Karpas-422 (cell line): ENCODE measurements around the gene SIL1. TPM values are rescaled to one million over a fixed set of nuclear protein-coding genes. Genes with fewer than 3 reads are reported as not detected.
"Not testable (repeated sequence)": the region's sequence is repeated elsewhere in the genome, so short reads cannot be mapped to it uniquely, and the experiment has no call there.

Experiments used
- DNase-seq: peaks from one replicate; pipeline ENCODE4 v3.0.0-alpha.2; 2015
- H2AFZ ChIP-seq: fragments of 200-600 bp; sonication (generic); 2 replicates; pipeline ENCODE4 v1.6.1; 2014; ENCODE audit warnings: antibody characterized with exemption, low read length, mixed read lengths
- H3K27ac ChIP-seq: fragments of 200-600 bp; sonication (generic); 2 replicates; pipeline ENCODE4 v1.5.1; 2014; ENCODE audit warnings: mild to moderate bottlenecking, low read length, moderate library complexity
- H3K27me3 ChIP-seq: fragments of 200-600 bp; sonication (generic); 2 replicates; pipeline ENCODE4 v1.6.1; 2014; ENCODE audit warnings: low read length, mixed read lengths
- H3K36me3 ChIP-seq: fragments of 200-600 bp; sonication (generic); 2 replicates; pipeline ENCODE4 v1.6.1; 2014; ENCODE audit warnings: low read length, mixed read lengths; ENCODE audit not compliant: insufficient read depth
- H3K4me1 ChIP-seq: fragments of 200-600 bp; sonication (generic); 2 replicates; pipeline ENCODE4 v1.6.1; 2014; ENCODE audit warnings: mild to moderate bottlenecking, low read length, mixed read lengths
- H3K4me2 ChIP-seq: fragments of 200-600 bp; sonication (generic); 2 replicates; pipeline ENCODE4 v1.6.1; 2014; ENCODE audit warnings: low read length, low read depth, mild to moderate bottlenecking; ENCODE audit not compliant: poor library complexity, severe bottlenecking
- H3K4me3 ChIP-seq: fragments of 200-600 bp; sonication (generic); 2 replicates; pipeline ENCODE4 v1.5.1; 2014; ENCODE audit warnings: mild to moderate bottlenecking, antibody characterized with exemption, low read length, mixed read lengths
- H3K79me2 ChIP-seq: fragments of 200-600 bp; sonication (generic); 2 replicates; pipeline ENCODE4 v1.6.1; 2014; ENCODE audit warnings: mild to moderate bottlenecking, low read length, mixed read lengths
- H3K9ac ChIP-seq: fragments of 200-600 bp; sonication (generic); 2 replicates; pipeline ENCODE4 v1.6.0; 2014; ENCODE audit warnings: low read length
- H3K9me2 ChIP-seq: fragments of 200-600 bp; sonication (generic), shearing (Covaris generic); replicated peaks from 2 replicates; pipeline ENCODE4 v1.6.0; 2014; ENCODE audit warnings: mild to moderate bottlenecking, low read length, moderate library complexity; ENCODE audit not compliant: insufficient read depth
- H3K9me3 ChIP-seq: fragments of 300-700, 200-600 bp; sonication (generic); 2 replicates; pipeline ENCODE4 v1.6.1; 2014; ENCODE audit warnings: low read length, mixed read lengths
- H4K20me1 ChIP-seq: fragments of 200-600 bp; sonication (generic); 2 replicates; pipeline ENCODE4 v1.6.1; 2014; ENCODE audit warnings: mild to moderate bottlenecking, antibody characterized with exemption, low read length, low read depth; ENCODE audit not compliant: insufficient read depth
- total RNA-seq: library from RNA; depleted of rRNA; stranded (reverse); fragments of >200 nt; shearing (Covaris generic); gene quantifications from 2 replicates; pipeline ENCODE4 v1.2.3, GENCODE V29; 2014; ENCODE audit warnings: low replicate concordance

Gene SIL1
- total RNA-seq, 1 experiment from 2014 or later, result 10.7 TPM

DNA sequence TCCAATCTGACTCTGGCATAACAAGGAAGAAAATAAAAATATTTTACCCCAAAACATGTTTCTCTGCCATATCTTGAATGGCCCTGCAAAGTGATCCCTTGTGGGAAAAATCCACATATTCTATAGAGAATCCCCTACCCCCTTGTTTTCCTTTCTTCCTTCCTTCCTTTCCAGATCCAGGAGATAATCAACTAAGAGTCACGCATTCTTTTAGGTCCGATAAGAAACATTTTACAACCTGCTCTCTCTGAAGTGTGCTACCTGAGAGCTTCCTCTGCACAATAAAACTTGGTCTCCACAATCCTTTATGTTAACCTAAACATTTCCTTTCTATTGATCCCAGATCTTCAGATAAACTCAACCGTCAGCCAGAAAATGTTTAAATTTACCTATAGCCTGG lies 33.3 kb downstream of the SIL1 start:
- not testable (repeated sequence) for H3K9ac ChIP-seq, H3K27me3 ChIP-seq, H3K36me3 ChIP-seq, H2AFZ ChIP-seq, H3K4me2 ChIP-seq, H3K4me1 ChIP-seq, H4K20me1 ChIP-seq, H3K27ac ChIP-seq, H3K9me2 ChIP-seq, DNase-seq, H3K79me2 ChIP-seq, H3K4me3 ChIP-seq, H3K9me3 ChIP-seq

- no peaks in the 10 kb centered on the region for H3K9me2 ChIP-seq
- H3K4me2 ChIP-seq, result no peak overlapping the region
- H3K27me3 ChIP-seq, result no peaks in the 10 kb centered on the region
- no peaks in the 10 kb centered on the region for H3K36me3 ChIP-seq
- no peak overlapping the region for H3K9ac ChIP-seq
- no peak for DNase-seq
- no peak overlapping the region for H3K4me3 ChIP-seq
- no peaks in the 10 kb centered on the region for H3K79me2 ChIP-seq
- H3K4me1 ChIP-seq, result peaks cover 10% of the 10 kb centered on the region
- H3K27ac ChIP-seq, result no peak overlapping the region
- no peak overlapping the region for H2AFZ ChIP-seq
- H3K9me3 ChIP-seq, result no peaks in the 10 kb centered on the region
- H4K20me1 ChIP-seq, result 0 out of 2 replicates have a peak, but pooled peaks cover 4% of the 10 kb centered on the region
Observed at GRCh38 chr5:139164020-139164419, 34.1 kb downstream of the SIL1 start.

GRCh38 chr5:139162448-139162847 lies 35.7 kb downstream of the SIL1 start:
- Histone ChIP-seq H3K9ac (no peak overlapping the region), H4K20me1 (0 out of 2 replicates have a peak, but pooled peaks cover 8% of the 10 kb centered on the region), H3K36me3 (no peaks in the 10 kb centered on the region), H3K9me3 (no peaks in the 10 kb centered on the region), H3K27ac (no peak overlapping the region), H3K4me2 (no peak overlapping the region), H3K9me2 (no peaks in the 10 kb centered on the region), H3K79me2 (no peaks in the 10 kb centered on the region), H3K4me3 (no peak overlapping the region), H3K4me1 (peaks cover 13% of the 10 kb centered on the region), H3K27me3 (no peaks in the 10 kb centered on the region), H2AFZ (no peak overlapping the region)
- DNase-seq, result peak; percentile 10

DNA sequence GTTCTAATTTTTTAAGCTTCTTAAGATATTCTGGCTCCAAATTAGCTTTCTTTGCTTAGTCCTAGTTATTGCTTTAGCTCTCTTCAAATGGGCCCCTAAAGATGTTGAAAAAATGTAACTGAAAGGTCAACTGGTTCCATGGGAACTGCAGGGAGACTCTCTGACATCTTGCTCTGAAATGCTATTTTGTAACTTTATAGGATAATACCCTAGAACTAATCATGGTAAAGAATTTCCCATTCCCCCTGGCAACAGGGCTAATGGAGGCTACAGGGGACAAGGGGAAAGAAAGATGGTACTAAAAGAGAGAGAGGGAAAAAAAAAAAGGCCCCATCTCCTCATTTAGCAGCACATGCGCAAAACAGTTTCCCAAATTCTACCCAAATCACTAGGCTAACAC lies 39.4 kb downstream of the SIL1 start:
- Histone ChIP-seq H3K4me3 (no peak overlapping the region), H2AFZ (no peak overlapping the region), H3K27me3 (no peaks in the 10 kb centered on the region), H3K4me1 (peaks cover 13% of the 10 kb centered on the region), H3K27ac (no peak overlapping the region), H3K9me2 (no peaks in the 10 kb centered on the region), H4K20me1 (peaks cover 18% of the 10 kb centered on the region; the same call in 1 of the 2 replicates), H3K9me3 (no peaks in the 10 kb centered on the region), H3K79me2 (no peaks in the 10 kb centered on the region), H3K36me3 (no peaks in the 10 kb centered on the region), H3K9ac (no peak overlapping the region), H3K4me2 (no peak overlapping the region)
- no peak for DNase-seq

DNA sequence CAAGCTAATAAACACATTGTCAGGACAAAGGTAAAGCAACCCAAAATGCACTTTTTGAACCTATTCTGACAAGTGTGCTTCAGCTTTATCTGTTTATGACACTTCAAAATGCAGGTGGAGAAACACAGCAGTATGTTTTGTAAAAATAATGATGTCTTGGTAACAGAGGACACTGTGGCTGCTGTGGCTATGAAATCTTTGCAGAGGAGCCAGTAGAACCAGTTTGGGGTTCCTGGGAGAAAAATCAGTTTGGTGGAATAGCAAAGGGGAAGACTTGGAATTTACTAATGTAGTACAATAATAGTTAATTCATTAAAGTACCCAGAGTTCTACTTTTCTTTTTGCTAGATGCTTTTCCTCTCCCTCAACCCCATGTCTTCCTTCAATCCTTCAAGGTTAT lies 40.6 kb downstream of the SIL1 start:
- Histone ChIP-seq H3K9me3 (no peaks in the 10 kb centered on the region), H3K4me3 (no peak overlapping the region), H3K4me2 (no peak overlapping the region), H3K9ac (no peak overlapping the region), H3K27ac (no peak overlapping the region), H2AFZ (no peak overlapping the region), H3K36me3 (no peaks in the 10 kb centered on the region), H3K27me3 (no peaks in the 10 kb centered on the region), H4K20me1 (peaks cover 20% of the 10 kb centered on the region; the same call in 1 of the 2 replicates), H3K9me2 (no peaks in the 10 kb centered on the region), H3K4me1 (peaks cover 13% of the 10 kb centered on the region), H3K79me2 (no peaks in the 10 kb centered on the region)
- no peak for DNase-seq

GRCh38 chr5:139156814-139157213 lies 41.4 kb downstream of the SIL1 start:
- Histone ChIP-seq H4K20me1 (peaks cover 20% of the 10 kb centered on the region; the same call in 1 of the 2 replicates), H3K4me2 (no peak overlapping the region), H3K9ac (no peak overlapping the region), H3K27me3 (no peaks in the 10 kb centered on the region), H2AFZ (no peak overlapping the region), H3K9me2 (no peaks in the 10 kb centered on the region), H3K4me3 (no peak overlapping the region), H3K9me3 (no peaks in the 10 kb centered on the region), H3K36me3 (no peaks in the 10 kb centered on the region), H3K4me1 (peaks cover 13% of the 10 kb centered on the region), H3K79me2 (no peaks in the 10 kb centered on the region), H3K27ac (no peak overlapping the region)
- no peak for DNase-seq

DNA sequence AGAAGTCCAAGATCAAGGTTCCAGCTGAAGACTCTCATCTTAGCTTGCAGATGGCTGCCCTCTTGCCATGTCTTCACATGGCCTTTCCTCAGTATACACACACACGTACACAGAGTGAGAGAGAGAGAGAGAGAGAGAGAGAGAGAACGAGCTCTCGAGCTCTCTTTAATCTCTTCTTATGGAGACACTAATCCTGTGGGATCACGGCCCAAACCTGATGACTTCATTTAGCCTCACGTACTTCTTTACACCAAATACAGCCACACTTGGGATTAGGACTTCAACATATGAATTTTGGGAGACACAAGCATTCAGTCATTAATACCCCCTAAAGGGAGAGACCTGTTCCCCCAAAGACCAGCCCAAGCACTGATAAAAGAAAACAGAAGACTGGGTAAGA lies 42.8 kb downstream of the SIL1 start:
- no peak overlapping the region for H3K4me3 ChIP-seq
- H3K27ac ChIP-seq, result no peak overlapping the region
- no peaks in the 10 kb centered on the region for H3K27me3 ChIP-seq
- H4K20me1 ChIP-seq, result peaks cover 27% of the 10 kb centered on the region; the same call in 1 of the 2 replicates
- H3K4me2 ChIP-seq, result no peak overlapping the region
- no peaks in the 10 kb centered on the region for H3K9me2 ChIP-seq
- H3K79me2 ChIP-seq, result no peaks in the 10 kb centered on the region
- DNase-seq, result no peak
- no peak overlapping the region for H2AFZ ChIP-seq
- H3K9ac ChIP-seq, result no peak overlapping the region
- H3K36me3 ChIP-seq, result no peaks in the 10 kb centered on the region
- H3K9me3 ChIP-seq, result no peaks in the 10 kb centered on the region
- H3K4me1 ChIP-seq, result peaks cover 13% of the 10 kb centered on the region

- H2AFZ ChIP-seq, result no peak overlapping the region
- no peak overlapping the region for H3K9ac ChIP-seq
Observed at GRCh38 chr5:139151902-139152301, 46.3 kb downstream of the SIL1 start.

More at GRCh38 chr5:139151902-139152301, 46.3 kb downstream of the SIL1 start:
- Histone ChIP-seq H4K20me1 (peaks cover 52% of the 10 kb centered on the region), H3K4me2 (no peak overlapping the region), H3K4me1 (no peaks in the 10 kb centered on the region), H3K36me3 (no peaks in the 10 kb centered on the region), H3K27me3 (no peaks in the 10 kb centered on the region), H3K79me2 (no peaks in the 10 kb centered on the region), H3K9me2 (no peaks in the 10 kb centered on the region), H3K9me3 (no peaks in the 10 kb centered on the region), H3K27ac (no peak overlapping the region), H3K4me3 (no peak overlapping the region)
- DNase-seq, result no peak
